Liver (tissue), 9 donors: Measurements from ENCODE around the gene FADD. TPM values are rescaled to one million over a fixed set of nuclear protein-coding genes. Genes with fewer than 3 reads are reported as not detected.

Experiments
- DNase-seq: peaks from one replicate; pipeline ENCODE4 v3.0.0-alpha.2; 2017; ENCODE audit warnings: low spot score
- H3K27ac ChIP-seq, 2 donors: one replicate each; pipeline ENCODE4 v1.7.0; 2013; ENCODE audit warnings: inconsistent platforms in 2 of 2, low read length in 2 of 2, control low read depth in 1 of 2, low read depth in 1 of 2, mild to moderate bottlenecking in 1 of 2
- H3K27me3 ChIP-seq, 4 donors: one replicate each; pipeline versions ENCODE4 v1.6.1 to v1.7.0; 2013; ENCODE audit warnings: low read length in 3 of 4, inconsistent platforms in 1 of 4, mild to moderate bottlenecking in 1 of 4, moderate library complexity in 1 of 4; ENCODE audit not compliant: control insufficient read depth in 4 of 4, insufficient read depth in 4 of 4
- H3K36me3 ChIP-seq, 4 donors: one replicate each; pipeline versions ENCODE4 v1.6.1 to v1.7.0; 2013; ENCODE audit warnings: low read length in 3 of 4, mild to moderate bottlenecking in 3 of 4, low read depth in 1 of 4, moderate library complexity in 1 of 4; ENCODE audit not compliant: control insufficient read depth in 4 of 4, insufficient read depth in 3 of 4
- H3K4me1 ChIP-seq, 4 donors: one replicate each; pipeline versions ENCODE4 v1.6.1 to v1.7.0; 2013; ENCODE audit warnings: low read length in 3 of 4, mild to moderate bottlenecking in 3 of 4, moderate library complexity in 1 of 4; ENCODE audit not compliant: control insufficient read depth in 4 of 4, insufficient read depth in 4 of 4
- H3K4me3 ChIP-seq, 3 donors: one replicate each; pipeline versions ENCODE4 v1.6.1 to v1.7.0; 2013; ENCODE audit warnings: low read length in 3 of 3, control low read depth in 1 of 3, low read depth in 1 of 3, mild to moderate bottlenecking in 1 of 3
- H3K9ac ChIP-seq, 2 donors: one replicate each; pipeline ENCODE4 v1.7.0; 2013; ENCODE audit warnings: low read length in 2 of 2, mild to moderate bottlenecking in 2 of 2, moderate library complexity in 2 of 2, control low read depth in 1 of 2, low read depth in 1 of 2
- H3K9me3 ChIP-seq, 4 donors: one replicate each; pipeline versions ENCODE4 v1.6.1 to v1.7.0; 2013; ENCODE audit warnings: low read length in 3 of 4; ENCODE audit not compliant: control insufficient read depth in 4 of 4
- ATF3 ChIP-seq: IDR thresholded peaks from 2 replicates; pipeline ENCODE4 v1.6.1; 2016; ENCODE audit warnings: antibody characterized with exemption
- CTCF ChIP-seq: fragments of 150-350 bp; IDR thresholded peaks from 2 replicates; pipeline ENCODE4 v1.5.1; 2017; ENCODE audit warnings: improper control_type of control experiment, low read depth, low read length; ENCODE audit not compliant: missing input control
- EGR1 ChIP-seq, 2 donors: IDR thresholded peaks; 2 replicates each; pipeline ENCODE4 v1.6.1; 2016 to 2018; ENCODE audit warnings: antibody characterized with exemption in 2 of 2, low read depth in 2 of 2
- FOXA1 ChIP-seq: IDR thresholded peaks from 2 replicates; pipeline ENCODE4 v1.6.1; 2016; ENCODE audit warnings: antibody characterized with exemption
- FOXA2 ChIP-seq: IDR thresholded peaks from 2 replicates; pipeline ENCODE4 v1.6.1; 2016; ENCODE audit warnings: antibody characterized with exemption
- GABPA ChIP-seq, 2 donors: IDR thresholded peaks in 1 of 2; conservative IDR thresholded peaks in 1 of 2; 2 replicates each; pipeline ENCODE4 v1.6.1; 2016; ENCODE audit warnings: antibody characterized with exemption in 2 of 2, mild to moderate bottlenecking in 1 of 2, moderate library complexity in 1 of 2
- HNF4A ChIP-seq, 2 donors: conservative IDR thresholded peaks; 2 replicates each; pipeline ENCODE4 v1.6.1; 2016; ENCODE audit warnings: antibody characterized with exemption in 2 of 2, mild to moderate bottlenecking in 2 of 2
- HNF4G ChIP-seq: IDR thresholded peaks from 2 replicates; pipeline ENCODE4 v1.6.1; 2016; ENCODE audit warnings: antibody characterized with exemption
- JUND ChIP-seq, 2 donors: IDR thresholded peaks; 2 replicates each; pipeline ENCODE4 v1.6.1; 2016; ENCODE audit warnings: antibody characterized with exemption in 2 of 2
- MAX ChIP-seq: IDR thresholded peaks from 2 replicates; pipeline ENCODE4 v1.6.1; 2016; ENCODE audit warnings: antibody characterized with exemption
- NR2F2 ChIP-seq: IDR thresholded peaks from 2 replicates; pipeline ENCODE4 v1.6.1; 2016; ENCODE audit warnings: antibody characterized with exemption
- RAD21 ChIP-seq, 2 donors: IDR thresholded peaks; 2 replicates each; pipeline ENCODE4 v1.6.1; 2016; ENCODE audit warnings: antibody characterized with exemption in 2 of 2, mild to moderate bottlenecking in 2 of 2
- SP1 ChIP-seq: IDR thresholded peaks from 2 replicates; pipeline ENCODE4 v1.6.1; 2018; ENCODE audit warnings: antibody characterized with exemption, mild to moderate bottlenecking
- TAF1 ChIP-seq: conservative IDR thresholded peaks from 2 replicates; pipeline ENCODE4 v1.6.1; 2016; ENCODE audit warnings: antibody characterized with exemption, mild to moderate bottlenecking
- YY1 ChIP-seq: IDR thresholded peaks from 2 replicates; pipeline ENCODE4 v1.6.1; 2016; ENCODE audit warnings: antibody characterized with exemption, mild to moderate bottlenecking
- ZBTB33 ChIP-seq: IDR thresholded peaks from 2 replicates; pipeline ENCODE4 v1.6.1; 2016; ENCODE audit warnings: antibody characterized with exemption
- WGBS: extraction: QIAGEN DNeasy Blood & Tissue Kit; methylation state at CpG from one replicate; pipeline ENCODE4 v1.1.7; 2013; 5-methylcytosine and 5-hydroxymethylcytosine counted together
- polyA plus RNA-seq, 2 donors: library from polyadenylated mRNA; stranded (reverse) in 1 of 2; unstranded in 1 of 2; fragments of 200-250 nt in 1 of 2; fragments of >200 nt in 1 of 2; fragmentation: Nextera tagmentation in 1 of 2; extraction: Ambion mirVana in 1 of 2; gene quantifications; one replicate each; pipeline versions ENCODE4 v1.2.1 to v1.2.3, GENCODE V29; 2013 to 2015
- total RNA-seq, 2 donors: library from RNA; depleted of rRNA; stranded (reverse); fragments of >200 nt; gene quantifications; one replicate each; pipeline ENCODE4 v1.2.3, GENCODE V29; 2014
- donor health status: healthy.
- donor health status: healthy.
- donor health status: healthy.
- donor health status: healthy.
- donor health status: healthy.

Gene FADD
- total and polyA plus RNA-seq, 4 donors, result 1.8 to 17.3 (median 14.8) TPM

GRCh38 chr11:70183483-70184176, 19.5 kb upstream of the FADD start:
- Histone ChIP-seq H3K4me3 (no peak overlapping the region), H3K36me3 (peaks cover 0 to 58% (median 14%) of the 10 kb centered on the region in 4 donors), H3K9ac (no peak overlapping the region), H3K27me3 (no peaks in the 10 kb centered on the region), H3K27ac (no peak overlapping the region), H3K9me3 (no peaks in the 10 kb centered on the region), H3K4me1 (no peaks in the 10 kb centered on the region)
- no peak for DNase-seq
- TF ChIP-seq FOXA2, result no peak
- peak in 1 of 2 donors; percentile 15 for TF ChIP-seq RAD21 (IDR thresholded peaks at IDR 0.05)
- WGBS, result 67% methylated on average over 11 of the region's 11 CpGs

- H3K27ac ChIP-seq, result no peak overlapping the region
- H3K9me3 ChIP-seq, result no peaks in the 10 kb centered on the region
- WGBS, result 85% methylated on average over 9 of the region's 9 CpGs
- peaks cover 0 to 58% (median 14%) of the 10 kb centered on the region in 4 donors for H3K36me3 ChIP-seq
- no peak overlapping the region for H3K9ac ChIP-seq
- DNase-seq, result no peak
- TF ChIP-seq ZBTB33 (no peak), NR2F2 (no peak), CTCF (no peak), ATF3 (no peak), HNF4A (conservative IDR thresholded peaks at IDR 0.05) (no peak), RAD21 (IDR thresholded peaks at IDR 0.05) (no peak), JUND (IDR thresholded peaks at IDR 0.05) (no peak), EGR1 (IDR thresholded peaks at IDR 0.05; ENCODE audit: low read depth in 2 of 2) (no peak), GABPA (IDR thresholded peaks at IDR 0.05 in 1 of 2, conservative IDR thresholded peaks at IDR 0.05 in 1 of 2) (no peak), MAX (no peak), SP1 (no peak), FOXA2 (no peak)
- no peak overlapping the region for H3K4me3 ChIP-seq
- H3K4me1 ChIP-seq, result no peaks in the 10 kb centered on the region
- H3K27me3 ChIP-seq, result no peaks in the 10 kb centered on the region
Measured at GRCh38 chr11:70184396-70184795, 18.7 kb upstream of the FADD start.

- 91% methylated on average over 28 of the region's 28 CpGs for WGBS
- DNase-seq, result no peak
- Histone ChIP-seq H3K4me1 (no peaks in the 10 kb centered on the region), H3K36me3 (peaks cover 0 to 55% (median 16%) of the 10 kb centered on the region in 4 donors), H3K9me3 (no peaks in the 10 kb centered on the region), H3K27ac (no peak overlapping the region), H3K9ac (no peak overlapping the region), H3K4me3 (no peak overlapping the region), H3K27me3 (no peaks in the 10 kb centered on the region)
- TF ChIP-seq GABPA (IDR thresholded peaks at IDR 0.05 in 1 of 2, conservative IDR thresholded peaks at IDR 0.05 in 1 of 2) (no peak), YY1 (no peak), SP1 (no peak), RAD21 (IDR thresholded peaks at IDR 0.05) (no peak), HNF4G (no peak), FOXA1 (no peak), TAF1 (no peak), CTCF (no peak), HNF4A (conservative IDR thresholded peaks at IDR 0.05) (no peak), ATF3 (no peak), JUND (IDR thresholded peaks at IDR 0.05) (no peak), EGR1 (IDR thresholded peaks at IDR 0.05; ENCODE audit: low read depth in 2 of 2) (no peak)
Measured at GRCh38 chr11:70185348-70186055, 17.6 kb upstream of the FADD start.
